ENCODE results near the gene CDCP2.

Gene CDCP2

GRCh38 chr1:54152696-54153095, at the start of gene CDCP2:
Gene CDCP2, minus strand, starts transcription at chr1:54153000. Its CDS starts 78 bp downstream, at chr1:54152922.
- no peak within 1 kb of the TSS for H3K4me3 ChIP-seq (ENCODE audit: low read depth, low read length)
- in situ Hi-C loops (cut with HindIII; ENCODE audit: low sequenced_read_pairs): no loop called here

GRCh38 chr1:54200519-54200997, 47.8 kb upstream of the CDCP2 start:
- in situ Hi-C loops (cut with HindIII; ENCODE audit: low sequenced_read_pairs): no loop called here
- TF ChIP-seq CTCF (IDR thresholded peaks at IDR 0.05; ENCODE audit: low read depth, low read length, missing control alignments): no peak
- H3K4me3 ChIP-seq (ENCODE audit: low read depth, low read length): peak overlapping the region; percentile 96
- no peak for DNase-seq (ENCODE audit: low read depth)

More at GRCh38 chr1:54152696-54153095, at the start of gene CDCP2:
- DNase-seq (ENCODE audit: low read depth): no peak
- no peak for TF ChIP-seq CTCF (IDR thresholded peaks at IDR 0.05; ENCODE audit: low read depth, low read length, missing control alignments)

DNA sequence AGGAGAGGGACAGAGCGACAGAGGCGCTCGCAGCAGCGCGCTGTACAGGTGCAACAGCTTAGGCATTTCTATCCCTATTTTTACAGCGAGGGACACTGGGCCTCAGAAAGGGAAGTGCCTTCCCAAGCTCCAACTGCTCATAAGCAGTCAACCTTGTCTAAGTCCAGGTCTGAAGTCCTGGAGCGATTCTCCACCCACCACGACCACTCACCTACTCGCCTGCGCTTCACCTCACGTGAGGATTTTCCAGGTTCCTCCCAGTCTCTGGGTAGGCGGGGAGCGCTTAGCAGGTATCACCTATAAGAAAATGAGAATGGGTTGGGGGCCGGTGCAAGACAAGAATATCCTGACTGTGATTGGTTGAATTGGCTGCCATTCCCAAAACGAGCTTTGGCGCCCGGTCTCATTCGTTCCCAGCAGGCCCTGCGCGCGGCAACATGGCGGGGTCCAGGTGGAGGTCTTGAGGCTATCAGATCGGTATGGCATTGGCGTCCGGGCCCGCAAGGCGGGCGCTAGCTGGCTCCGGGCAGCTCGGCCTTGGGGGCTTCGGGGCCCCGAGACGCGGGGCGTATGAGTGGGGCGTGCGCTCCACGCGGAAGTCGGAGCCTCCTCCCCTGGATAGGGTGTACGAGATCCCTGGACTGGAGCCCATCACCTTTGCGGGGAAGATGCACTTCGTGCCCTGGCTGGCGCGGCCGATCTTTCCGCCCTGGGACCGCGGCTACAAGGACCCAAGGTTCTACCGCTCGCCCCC, 47.1 kb upstream of the CDCP2 start, which contains the start of the genes CYB5RL and MRPL37:
Gene CYB5RL, minus strand, starts transcription at position 266 of the 754 bp plus-strand sequence. CDS start 4,414 bp downstream, outside the sequence.
Gene MRPL37, plus strand, starts transcription at position 403 of the 754 bp plus-strand sequence. Its CDS starts 77 bp downstream, at position 480.
- H3K4me3 ChIP-seq (ENCODE audit: low read depth, low read length): peak within 1 kb of the TSS; percentile 96
- DNase-seq (ENCODE audit: low read depth): peak; percentile 96
- in situ Hi-C loops (cut with HindIII; ENCODE audit: low sequenced_read_pairs): no loop called here
- TF ChIP-seq CTCF (IDR thresholded peaks at IDR 0.05; ENCODE audit: low read depth, low read length, missing control alignments): no peak

- in situ Hi-C loops (cut with HindIII; ENCODE audit: low sequenced_read_pairs): no loop called here
- peak overlapping the region; percentile 96 for H3K4me3 ChIP-seq (ENCODE audit: low read depth, low read length)
- TF ChIP-seq CTCF (IDR thresholded peaks at IDR 0.05; ENCODE audit: low read depth, low read length, missing control alignments): no peak
- no peak for DNase-seq (ENCODE audit: low read depth)
Measured at GRCh38 chr1:54199151-54199764, 46.5 kb upstream of the CDCP2 start.

DNA sequence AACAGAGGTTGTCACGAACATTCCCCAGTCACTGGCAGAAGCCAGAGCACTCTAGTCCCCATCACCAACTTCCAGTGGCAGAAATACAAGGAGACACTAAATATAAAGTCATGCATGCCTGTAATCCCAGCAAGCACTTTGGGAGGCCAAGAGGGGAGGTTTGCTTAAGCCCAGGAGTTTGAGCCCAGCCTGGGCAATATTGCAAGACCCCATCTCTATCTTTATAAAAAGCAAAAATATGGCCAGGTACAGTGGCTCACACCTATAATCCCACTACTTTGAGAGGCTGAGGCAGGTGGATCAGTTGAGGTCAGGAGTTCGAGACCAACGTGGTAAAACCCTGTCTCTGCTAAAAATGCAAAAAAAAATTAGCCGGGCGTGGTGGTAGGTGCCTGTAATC, 40.7 kb upstream of the CDCP2 start:
- in situ Hi-C loops (cut with HindIII; ENCODE audit: low sequenced_read_pairs): no loop called here
- DNase-seq (ENCODE audit: low read depth): no peak
- H3K4me3 ChIP-seq (ENCODE audit: low read depth, low read length): no peak overlapping the region
- TF ChIP-seq CTCF (IDR thresholded peaks at IDR 0.05; ENCODE audit: low read depth, low read length, missing control alignments): no peak

GRCh38 chr1:54191525-54191924, 38.7 kb upstream of the CDCP2 start:
- H3K4me3 ChIP-seq (ENCODE audit: low read depth, low read length): no peak overlapping the region
- DNase-seq (ENCODE audit: low read depth): no peak
- TF ChIP-seq CTCF (IDR thresholded peaks at IDR 0.05; ENCODE audit: low read depth, low read length, missing control alignments): no peak
- in situ Hi-C loops (cut with HindIII; ENCODE audit: low sequenced_read_pairs): no loop called here

Measured in astrocyte of the cerebellum (primary cell).